GM12892 (cell line): ENCODE measurements around the gene TRAPPC10.

ENCODE experiments used
- DNase-seq: peaks from one replicate; pipeline ENCODE4 v3.0.0; 2011; ENCODE audit not compliant: insufficient read length
- FAIRE-seq: peaks from 2 replicates; lab custom pipeline; 2011; peaks lifted over from hg19 to GRCh38; lab: Jason Lieb, UNC
- POLR2A ChIP-seq: IDR thresholded peaks from 2 replicates; pipeline ENCODE4 v1.6.1; 2011; ENCODE audit warnings: low read depth, low read length, control low read depth
- POLR2AphosphoS5 ChIP-seq: IDR thresholded peaks from 2 replicates; pipeline ENCODE4 v1.6.1; 2011; ENCODE audit warnings: low read depth, low read length, control low read depth
- TAF1 ChIP-seq: IDR thresholded peaks from 2 replicates; pipeline ENCODE4 v1.6.1; 2011; ENCODE audit warnings: low read depth, mild to moderate bottlenecking, control low read depth, low read length, borderline replicate concordance

The TRAPPC10 gene

GRCh38 chr21:43972850-43973633, 39.1 kb upstream of the TRAPPC10 start:
- DNase-seq (no peak), FAIRE-seq (no peak)
- no peak for TF ChIP-seq TAF1
- no peak for TF ChIP-seq POLR2A
- TF ChIP-seq POLR2AphosphoS5 = no peak

GRCh38 chr21:43973634-43973955, 38.5 kb upstream of the TRAPPC10 start:
- FAIRE-seq (no peak), DNase-seq (no peak)
- TF ChIP-seq POLR2A = no peak
- TF ChIP-seq POLR2AphosphoS5 = no peak
- no peak for TF ChIP-seq TAF1

- FAIRE-seq (peak; percentile 94), DNase-seq (no peak)
- no peak for TF ChIP-seq POLR2A
Measured at GRCh38 chr21:43974791-43975468, 37.2 kb upstream of the TRAPPC10 start.

- TF ChIP-seq POLR2A = no peak
- no peak for TF ChIP-seq TAF1
- no peak for TF ChIP-seq POLR2AphosphoS5
- no peak for FAIRE-seq
- peak; percentile 84 for DNase-seq
Measured at GRCh38 chr21:43975469-43976098, 36.5 kb upstream of the TRAPPC10 start.

- DNase-seq (no peak), FAIRE-seq (no peak)
- TF ChIP-seq POLR2AphosphoS5 (no peak), TAF1 (no peak), POLR2A (no peak)
Measured at GRCh38 chr21:43976661-43977060, 35.4 kb upstream of the TRAPPC10 start.

GRCh38 chr21:43978060-43978459, 34.0 kb upstream of the TRAPPC10 start:
- FAIRE-seq = no peak
- DNase-seq = no peak
- no peak for TF ChIP-seq TAF1
- TF ChIP-seq POLR2AphosphoS5 = no peak
- no peak for TF ChIP-seq POLR2A

GRCh38 chr21:43979654-43980053, 32.5 kb upstream of the TRAPPC10 start:
- TF ChIP-seq POLR2AphosphoS5 (no peak), TAF1 (no peak), POLR2A (no peak)
- no peak for FAIRE-seq
- DNase-seq = no peak

- DNase-seq (no peak), FAIRE-seq (no peak)
- TF ChIP-seq POLR2A = no peak
Measured at GRCh38 chr21:43981151-43981870, 30.8 kb upstream of the TRAPPC10 start.

GRCh38 chr21:43981871-43982210, 30.3 kb upstream of the TRAPPC10 start:
- FAIRE-seq (no peak), DNase-seq (no peak)
- TF ChIP-seq TAF1 = no peak
- TF ChIP-seq POLR2A = no peak
- TF ChIP-seq POLR2AphosphoS5 = no peak; the same call in 1 of the 2 replicates

GRCh38 chr21:43982489-43983078, 29.5 kb upstream of the TRAPPC10 start:
- FAIRE-seq (no peak), DNase-seq (no peak)
- TF ChIP-seq POLR2A (no peak; the same call in 1 of the 2 replicates), TAF1 (no peak), POLR2AphosphoS5 (no peak)

- FAIRE-seq (no peak), DNase-seq (no peak)
- peak; percentile 1; the same call in 1 of the 2 replicates for TF ChIP-seq POLR2A
- TF ChIP-seq POLR2AphosphoS5 = no peak
Measured at GRCh38 chr21:43983390-43983789, 28.7 kb upstream of the TRAPPC10 start.
